HG02642 (cell line): ENCODE results near the gene OR6K6.

Experiments used
- ATAC-seq: cut with Tn5 transposase; IDR thresholded peaks from one replicate; pipeline ENCODE4 v1.9.1; 2021; ENCODE audit warnings: mild to moderate bottlenecking; ENCODE audit not compliant: unreplicated experiment, poor library complexity

OR6K6 gene

GRCh38 chr1:158799689-158800088, 45.2 kb downstream of the OR6K6 start:
- ATAC-seq: no peak

GRCh38 chr1:158800526-158800925, 46.0 kb downstream of the OR6K6 start:
- no peak for ATAC-seq

- ATAC-seq: no peak
Observed at GRCh38 chr1:158801396-158801795, 46.9 kb downstream of the OR6K6 start.

GRCh38 chr1:158803678-158804077, 49.2 kb downstream of the OR6K6 start:
- no peak for ATAC-seq
